GM10266 (cell line): Measurements from ENCODE around the gene PRSS21.
A peak's percentile ranks its signal among the peaks of the same experiment; 100 is the strongest.

ENCODE experiments used
- DNase-seq: peaks from one replicate; pipeline ENCODE4 v3.0.0; 2012; ENCODE audit errors: extremely low spot score
- TF ChIP-seq, protein P1 (sequence below): IDR thresholded peaks from 2 replicates; pipeline ENCODE4 v1.5.1; 2012; ENCODE audit warnings: mild to moderate bottlenecking, low read depth; ENCODE audit not compliant: control insufficient read depth, insufficient read depth; ENCODE audit errors: missing control alignments

Gene PRSS21

DNA sequence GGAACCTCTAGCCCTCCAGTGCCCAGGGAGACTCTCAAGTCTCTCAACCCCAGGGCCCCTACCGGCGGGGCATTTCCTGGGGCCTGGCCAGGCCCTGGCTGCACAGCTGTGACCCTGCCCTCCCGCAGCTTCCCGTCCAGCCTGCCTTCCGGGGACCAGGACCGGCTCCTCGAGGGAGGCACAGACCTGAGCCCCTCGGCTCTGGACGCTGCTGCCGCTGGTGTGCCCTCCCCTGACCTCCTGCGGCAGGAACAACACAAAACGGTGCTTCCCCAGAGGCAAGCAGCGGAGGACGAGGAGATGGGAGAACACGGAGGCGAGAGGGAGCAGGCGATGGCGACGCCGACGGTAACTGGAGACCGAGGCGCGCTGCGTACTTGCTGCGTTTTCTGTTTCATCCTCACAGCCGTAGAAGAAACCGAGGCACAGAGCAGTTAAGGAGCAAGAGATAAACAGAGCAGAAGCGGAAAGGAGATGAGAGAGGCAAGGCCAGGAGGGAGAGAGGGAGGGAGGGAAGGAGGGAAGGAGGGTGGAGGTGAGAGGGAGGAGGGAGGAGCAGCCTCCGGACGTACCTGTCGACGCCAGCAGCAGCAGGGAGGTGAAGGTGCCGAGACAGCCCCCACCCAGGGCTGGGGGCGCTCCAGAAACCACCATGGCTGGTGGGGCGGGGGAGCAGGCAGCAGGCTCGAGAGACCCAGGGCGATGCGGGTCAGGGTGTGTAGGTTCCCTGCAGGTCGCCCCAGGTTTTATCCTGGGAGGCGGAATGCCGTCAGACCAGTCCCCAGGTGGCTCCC lies 40.6 kb downstream of the PRSS21 start, which contains the start of gene PRSS22:
Gene PRSS22, minus strand, starts transcription at position 720 of the 794 bp plus-strand sequence. Its CDS starts 66 bp downstream, at position 654.
- TF ChIP-seq, protein P1, sequence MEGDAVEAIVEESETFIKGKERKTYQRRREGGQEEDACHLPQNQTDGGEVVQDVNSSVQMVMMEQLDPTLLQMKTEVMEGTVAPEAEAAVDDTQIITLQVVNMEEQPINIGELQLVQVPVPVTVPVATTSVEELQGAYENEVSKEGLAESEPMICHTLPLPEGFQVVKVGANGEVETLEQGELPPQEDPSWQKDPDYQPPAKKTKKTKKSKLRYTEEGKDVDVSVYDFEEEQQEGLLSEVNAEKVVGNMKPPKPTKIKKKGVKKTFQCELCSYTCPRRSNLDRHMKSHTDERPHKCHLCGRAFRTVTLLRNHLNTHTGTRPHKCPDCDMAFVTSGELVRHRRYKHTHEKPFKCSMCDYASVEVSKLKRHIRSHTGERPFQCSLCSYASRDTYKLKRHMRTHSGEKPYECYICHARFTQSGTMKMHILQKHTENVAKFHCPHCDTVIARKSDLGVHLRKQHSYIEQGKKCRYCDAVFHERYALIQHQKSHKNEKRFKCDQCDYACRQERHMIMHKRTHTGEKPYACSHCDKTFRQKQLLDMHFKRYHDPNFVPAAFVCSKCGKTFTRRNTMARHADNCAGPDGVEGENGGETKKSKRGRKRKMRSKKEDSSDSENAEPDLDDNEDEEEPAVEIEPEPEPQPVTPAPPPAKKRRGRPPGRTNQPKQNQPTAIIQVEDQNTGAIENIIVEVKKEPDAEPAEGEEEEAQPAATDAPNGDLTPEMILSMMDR, result no peak
- peak; percentile 18 for DNase-seq

DNA sequence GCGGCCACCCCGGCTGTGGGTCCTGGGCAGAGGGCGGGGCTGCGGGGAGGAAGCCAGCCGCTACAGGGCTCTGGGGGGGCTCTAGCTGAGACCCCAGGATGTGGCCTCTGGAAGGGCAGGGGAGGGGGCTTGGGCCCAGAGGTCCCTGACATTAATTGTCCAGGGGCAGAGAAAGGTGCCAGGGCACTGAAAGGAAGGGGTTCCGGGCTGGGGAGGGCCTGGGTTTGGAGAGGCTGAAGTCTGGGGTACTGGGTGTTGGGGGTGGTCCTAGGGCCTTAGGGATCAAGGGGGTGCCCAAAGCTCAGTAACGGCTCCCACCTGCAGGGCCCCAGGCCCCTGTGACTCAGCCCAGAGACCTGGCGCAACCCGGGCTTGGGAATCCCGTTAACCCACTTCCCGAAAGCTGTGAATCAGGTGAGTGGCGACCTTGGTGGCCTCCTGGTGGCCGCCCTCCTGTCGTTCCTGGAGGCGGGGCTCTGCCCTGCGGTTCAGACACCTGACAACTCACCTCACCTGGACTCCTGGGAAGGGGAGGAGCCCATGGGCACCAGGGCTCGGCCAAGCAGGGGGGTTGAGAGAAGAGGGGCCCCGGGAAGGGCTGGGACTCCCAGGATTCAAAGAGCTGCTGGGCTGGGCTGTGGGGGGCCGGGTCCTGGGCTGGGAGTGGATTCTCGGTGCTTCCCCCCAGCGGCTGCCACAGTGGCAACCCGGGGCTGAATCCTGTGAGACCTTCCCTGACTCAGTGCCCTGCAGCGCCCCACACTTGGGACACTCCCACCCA lies 41.4 kb downstream of the PRSS21 start:
- no peak for DNase-seq
- TF ChIP-seq, protein P1, result no peak

DNA sequence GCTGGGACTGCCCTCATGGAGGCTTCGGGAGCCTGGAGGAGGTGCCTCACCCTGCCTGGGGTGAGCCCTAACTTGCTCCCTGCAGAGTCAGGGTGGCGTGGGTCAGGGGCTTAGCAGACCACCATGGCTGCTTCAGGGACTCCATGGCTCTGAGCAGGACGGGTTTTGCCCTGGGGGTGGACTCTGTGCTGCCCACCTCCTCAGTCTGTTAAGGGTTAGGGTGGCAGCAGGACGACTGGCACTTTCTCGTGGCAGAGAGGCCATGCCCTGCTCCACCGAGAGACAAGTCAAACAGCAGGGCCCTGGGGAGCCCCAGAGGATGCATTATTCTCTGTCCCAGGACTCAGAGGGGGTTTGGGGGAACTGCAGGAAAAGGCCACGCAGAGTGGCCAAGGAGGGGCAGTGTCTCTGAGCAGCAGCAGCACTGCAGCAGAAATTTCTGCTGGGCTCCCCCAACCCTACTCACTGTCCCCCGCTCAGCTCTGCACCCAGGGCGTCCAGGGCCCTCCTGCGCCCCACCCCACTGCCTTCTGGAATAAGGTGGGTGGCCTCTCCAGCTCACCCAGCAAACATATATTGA lies 42.7 kb downstream of the PRSS21 start:
- DNase-seq, result no peak
- TF ChIP-seq, protein P1, result no peak

DNA sequence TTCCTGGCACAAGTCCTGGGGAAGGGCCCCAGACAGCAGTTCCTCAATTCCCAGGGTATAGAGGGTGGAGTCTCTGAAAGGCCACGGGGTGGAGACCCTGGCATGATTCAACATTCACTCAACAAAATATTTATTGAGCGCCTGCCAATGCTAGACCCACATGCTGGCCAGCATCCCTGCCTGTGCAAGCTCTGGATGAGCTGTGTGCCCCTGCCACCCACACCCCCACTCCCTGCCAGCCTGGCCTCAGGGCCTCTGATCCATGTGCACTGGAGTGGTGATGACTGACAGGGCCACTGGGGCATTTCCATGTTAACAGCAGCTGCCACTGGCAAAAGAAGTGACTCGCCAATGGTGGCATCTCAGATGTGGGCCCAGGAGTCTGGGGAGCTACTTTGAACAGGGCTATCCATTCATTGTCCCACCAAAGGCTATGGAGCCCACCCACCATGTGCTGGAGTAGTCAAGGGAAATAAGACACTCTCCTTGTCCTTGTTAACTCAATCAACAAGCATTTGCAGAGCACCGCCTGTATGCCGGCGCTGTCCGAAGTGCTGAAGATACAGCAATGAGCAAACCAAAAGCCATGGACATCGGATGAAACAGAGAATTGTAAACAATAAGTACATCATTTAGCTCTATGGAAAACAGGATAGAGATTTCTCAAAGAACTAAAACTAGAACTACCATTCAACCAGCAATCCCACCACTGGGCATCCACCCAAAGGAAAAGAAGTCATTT lies 44.0 kb downstream of the PRSS21 start:
- TF ChIP-seq, protein P1, result no peak
- DNase-seq, result no peak

DNA sequence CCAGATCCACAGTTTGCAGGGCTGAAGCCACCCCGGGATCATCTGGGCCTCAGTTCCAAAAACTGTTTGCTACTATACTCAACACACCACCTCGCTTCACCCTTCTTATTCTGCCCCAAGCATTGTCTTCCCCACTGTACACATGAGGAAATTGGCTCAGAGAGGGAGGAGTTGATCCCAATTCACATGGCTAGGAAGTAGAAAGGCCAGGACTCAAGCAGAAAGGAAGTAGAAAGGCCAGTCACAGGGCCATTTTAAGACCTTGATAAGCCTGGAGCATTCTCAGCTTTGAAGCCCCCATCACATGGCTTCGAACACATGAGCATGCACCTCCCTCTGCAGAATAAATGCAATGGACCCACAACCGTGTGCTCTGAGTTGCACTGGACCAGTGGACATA lies 48.6 kb downstream of the PRSS21 start:
- TF ChIP-seq, protein P1, result no peak
- no peak for DNase-seq

DNA sequence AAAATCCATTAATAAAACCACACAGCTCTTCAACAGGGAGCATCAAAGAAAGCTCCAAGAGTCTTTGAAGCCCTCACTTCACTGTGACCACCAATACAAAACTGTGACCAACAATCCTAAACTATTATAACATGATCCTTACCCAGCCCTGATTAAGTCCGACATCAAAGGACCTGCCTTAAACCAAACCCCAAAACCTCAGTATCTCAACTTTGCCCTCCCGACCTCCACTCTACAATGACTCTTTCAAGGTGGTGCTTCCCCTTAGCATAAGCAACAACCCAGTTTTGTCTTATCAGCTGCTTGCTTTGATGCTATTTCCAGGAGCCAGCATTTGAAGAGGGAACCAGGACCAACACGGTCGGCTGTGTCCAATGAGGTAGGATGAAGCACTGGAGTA lies 49.4 kb downstream of the PRSS21 start:
- DNase-seq, result no peak
- TF ChIP-seq, protein P1, result no peak
